Prostate gland (tissue), 2 donors: ENCODE results near the gene C1GALT1C1.

ENCODE experiments used
- POLR2A ChIP-seq: fragments of 450-650 bp; IDR thresholded peaks from one replicate; pipeline ENCODE4 v1.6.1; 2016; ENCODE audit warnings: antibody characterized with exemption, mild to moderate bottlenecking
- POLR2AphosphoS5 ChIP-seq: sonication (generic); formaldehyde crosslinking; IDR thresholded peaks from one replicate; pipeline ENCODE4 v1.6.1; 2017; ENCODE audit warnings: antibody characterized with exemption
- TF ChIP-seq, protein P1 (sequence below), 4 experiments: fragments of 200-600 bp in 2 of 4; fragments of 450-650 bp in 2 of 4; sonication (generic) in 2 of 4; IDR thresholded peaks; 1 replicate in 3 of 4; 2 replicates in 1 of 4; pipeline ENCODE4 v1.5.1; 2016 to 2019; ENCODE audit warnings: antibody characterized with exemption in 4 of 4, mild to moderate bottlenecking in 2 of 4, moderate library complexity in 2 of 4

- TF ChIP-seq, protein P1, sequence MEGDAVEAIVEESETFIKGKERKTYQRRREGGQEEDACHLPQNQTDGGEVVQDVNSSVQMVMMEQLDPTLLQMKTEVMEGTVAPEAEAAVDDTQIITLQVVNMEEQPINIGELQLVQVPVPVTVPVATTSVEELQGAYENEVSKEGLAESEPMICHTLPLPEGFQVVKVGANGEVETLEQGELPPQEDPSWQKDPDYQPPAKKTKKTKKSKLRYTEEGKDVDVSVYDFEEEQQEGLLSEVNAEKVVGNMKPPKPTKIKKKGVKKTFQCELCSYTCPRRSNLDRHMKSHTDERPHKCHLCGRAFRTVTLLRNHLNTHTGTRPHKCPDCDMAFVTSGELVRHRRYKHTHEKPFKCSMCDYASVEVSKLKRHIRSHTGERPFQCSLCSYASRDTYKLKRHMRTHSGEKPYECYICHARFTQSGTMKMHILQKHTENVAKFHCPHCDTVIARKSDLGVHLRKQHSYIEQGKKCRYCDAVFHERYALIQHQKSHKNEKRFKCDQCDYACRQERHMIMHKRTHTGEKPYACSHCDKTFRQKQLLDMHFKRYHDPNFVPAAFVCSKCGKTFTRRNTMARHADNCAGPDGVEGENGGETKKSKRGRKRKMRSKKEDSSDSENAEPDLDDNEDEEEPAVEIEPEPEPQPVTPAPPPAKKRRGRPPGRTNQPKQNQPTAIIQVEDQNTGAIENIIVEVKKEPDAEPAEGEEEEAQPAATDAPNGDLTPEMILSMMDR (IDR thresholded peaks at IDR 0.05): no peak
- TF ChIP-seq POLR2A (no peak), POLR2AphosphoS5 (no peak)
Observed at GRCh38 chrX:120660637-120661036, 30.8 kb upstream of the C1GALT1C1 start.
